ENCODE data around the gene TUBA1C. TPM values are rescaled to one million over a fixed set of nuclear protein-coding genes. Genes with fewer than 3 reads are reported as not detected.

Gene TUBA1C
- total and polyA plus RNA-seq, 2 donors (not counting 1 experiment from before 2014, with no cell fraction given), result 164 to 1,111 TPM

- no peaks in the 10 kb centered on the region for H4K20me1 ChIP-seq (ENCODE audit: control insufficient read depth, extremely low read depth, insufficient read depth, low read length)
- peak overlapping the region in 1 of 4 experiments; percentile 58 for H3K4me3 ChIP-seq (replicated peaks in 1 of 4; ENCODE audit: control extremely low read depth in 1 of 4, insufficient read depth in 1 of 4, low read depth in 3 of 4, low read length in 4 of 4)
- peak in 1 of 2 donors; percentile 94 for DNase-seq (ENCODE audit: low read depth in 2 of 2)
- no peak overlapping the region for H3K9ac ChIP-seq (ENCODE audit: insufficient read depth, low read length)
- H3K27ac ChIP-seq (ENCODE audit: insufficient read depth, low read length), result peak overlapping the region; percentile 84
- TF ChIP-seq, protein P1, sequence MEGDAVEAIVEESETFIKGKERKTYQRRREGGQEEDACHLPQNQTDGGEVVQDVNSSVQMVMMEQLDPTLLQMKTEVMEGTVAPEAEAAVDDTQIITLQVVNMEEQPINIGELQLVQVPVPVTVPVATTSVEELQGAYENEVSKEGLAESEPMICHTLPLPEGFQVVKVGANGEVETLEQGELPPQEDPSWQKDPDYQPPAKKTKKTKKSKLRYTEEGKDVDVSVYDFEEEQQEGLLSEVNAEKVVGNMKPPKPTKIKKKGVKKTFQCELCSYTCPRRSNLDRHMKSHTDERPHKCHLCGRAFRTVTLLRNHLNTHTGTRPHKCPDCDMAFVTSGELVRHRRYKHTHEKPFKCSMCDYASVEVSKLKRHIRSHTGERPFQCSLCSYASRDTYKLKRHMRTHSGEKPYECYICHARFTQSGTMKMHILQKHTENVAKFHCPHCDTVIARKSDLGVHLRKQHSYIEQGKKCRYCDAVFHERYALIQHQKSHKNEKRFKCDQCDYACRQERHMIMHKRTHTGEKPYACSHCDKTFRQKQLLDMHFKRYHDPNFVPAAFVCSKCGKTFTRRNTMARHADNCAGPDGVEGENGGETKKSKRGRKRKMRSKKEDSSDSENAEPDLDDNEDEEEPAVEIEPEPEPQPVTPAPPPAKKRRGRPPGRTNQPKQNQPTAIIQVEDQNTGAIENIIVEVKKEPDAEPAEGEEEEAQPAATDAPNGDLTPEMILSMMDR (conservative IDR thresholded peaks at IDR 0.05 in 1 of 2, IDR thresholded peaks at IDR 0.05 in 1 of 2; ENCODE audit: low read depth in 1 of 2, low read length in 2 of 2), result no peak
- TF ChIP-seq EZH2 (IDR thresholded peaks at IDR 0.05; ENCODE audit: low read length, missing control alignments), result no peak
- H3K36me3 ChIP-seq (ENCODE audit: control insufficient read depth, insufficient read depth, low read length), result no peaks in the 10 kb centered on the region
- H3K4me1 ChIP-seq (ENCODE audit: control insufficient read depth, extremely low read depth, insufficient read depth, low read length), result peaks cover 15% of the 10 kb centered on the region
- H2AFZ ChIP-seq (ENCODE audit: low read length), result peak overlapping the region; percentile 93
- peak overlapping the region; percentile 85 for H3K4me2 ChIP-seq (ENCODE audit: extremely low read depth, insufficient read depth, low read length)
- no peaks in the 10 kb centered on the region for H3K79me2 ChIP-seq (ENCODE audit: control insufficient read depth, insufficient read depth, low read length)
- H3K27me3 ChIP-seq (ENCODE audit: control insufficient read depth, insufficient read depth, low read length), result no peaks in the 10 kb centered on the region
- no peaks in the 10 kb centered on the region for H3K9me3 ChIP-seq (ENCODE audit: control insufficient read depth, insufficient read depth, low read depth, low read length)
Observed at GRCh38 chr12:49233842-49234526, 30.9 kb upstream of the TUBA1C start.

- Histone ChIP-seq H4K20me1 (ENCODE audit: control insufficient read depth, extremely low read depth, insufficient read depth, low read length) (no peaks in the 10 kb centered on the region), H3K4me2 (ENCODE audit: extremely low read depth, insufficient read depth, low read length) (no peak overlapping the region), H3K79me2 (ENCODE audit: control insufficient read depth, insufficient read depth, low read length) (no peaks in the 10 kb centered on the region), H3K9ac (ENCODE audit: insufficient read depth, low read length) (no peak overlapping the region), H3K27me3 (ENCODE audit: control insufficient read depth, insufficient read depth, low read length) (no peaks in the 10 kb centered on the region), H2AFZ (ENCODE audit: low read length) (no peak overlapping the region), H3K4me1 (ENCODE audit: control insufficient read depth, extremely low read depth, insufficient read depth, low read length) (peaks cover 15% of the 10 kb centered on the region), H3K36me3 (ENCODE audit: control insufficient read depth, insufficient read depth, low read length) (no peaks in the 10 kb centered on the region), H3K27ac (ENCODE audit: insufficient read depth, low read length) (no peak overlapping the region), H3K4me3 (replicated peaks in 1 of 4; ENCODE audit: control extremely low read depth in 1 of 4, insufficient read depth in 1 of 4, low read depth in 3 of 4, low read length in 4 of 4) (no peak overlapping the region), H3K9me3 (ENCODE audit: control insufficient read depth, insufficient read depth, low read depth, low read length) (no peaks in the 10 kb centered on the region)
- TF ChIP-seq, protein P1 (conservative IDR thresholded peaks at IDR 0.05 in 1 of 2, IDR thresholded peaks at IDR 0.05 in 1 of 2; ENCODE audit: low read depth in 1 of 2, low read length in 2 of 2), result no peak
- no peak for TF ChIP-seq EZH2 (IDR thresholded peaks at IDR 0.05; ENCODE audit: low read length, missing control alignments)
- no peak for DNase-seq (ENCODE audit: low read depth in 2 of 2)
Observed at GRCh38 chr12:49236423-49236822, 28.5 kb upstream of the TUBA1C start.

GRCh38 chr12:49243631-49244030 is 21.3 kb upstream of the TUBA1C start:
- no peak for DNase-seq (ENCODE audit: low read depth in 2 of 2)
- Histone ChIP-seq H3K4me2 (ENCODE audit: extremely low read depth, insufficient read depth, low read length) (no peak overlapping the region), H3K79me2 (ENCODE audit: control insufficient read depth, insufficient read depth, low read length) (no peaks in the 10 kb centered on the region), H3K27me3 (ENCODE audit: control insufficient read depth, insufficient read depth, low read length) (no peaks in the 10 kb centered on the region), H4K20me1 (ENCODE audit: control insufficient read depth, extremely low read depth, insufficient read depth, low read length) (no peaks in the 10 kb centered on the region), H3K9ac (ENCODE audit: insufficient read depth, low read length) (no peak overlapping the region), H3K36me3 (ENCODE audit: control insufficient read depth, insufficient read depth, low read length) (no peaks in the 10 kb centered on the region), H3K4me3 (replicated peaks in 1 of 4; ENCODE audit: control extremely low read depth in 1 of 4, insufficient read depth in 1 of 4, low read depth in 3 of 4, low read length in 4 of 4) (no peak overlapping the region), H2AFZ (ENCODE audit: low read length) (no peak overlapping the region), H3K4me1 (ENCODE audit: control insufficient read depth, extremely low read depth, insufficient read depth, low read length) (peaks cover 3% of the 10 kb centered on the region), H3K27ac (ENCODE audit: insufficient read depth, low read length) (no peak overlapping the region), H3K9me3 (ENCODE audit: control insufficient read depth, insufficient read depth, low read depth, low read length) (no peaks in the 10 kb centered on the region)
- TF ChIP-seq EZH2 (IDR thresholded peaks at IDR 0.05; ENCODE audit: low read length, missing control alignments), result no peak
- TF ChIP-seq, protein P1 (conservative IDR thresholded peaks at IDR 0.05 in 1 of 2, IDR thresholded peaks at IDR 0.05 in 1 of 2; ENCODE audit: low read depth in 1 of 2, low read length in 2 of 2), result no peak

Data from fibroblast of lung (primary cell).